Breast epithelium (tissue), 4 donors: ENCODE data around the gene ATXN1. TPM values are rescaled to one million over a fixed set of nuclear protein-coding genes. Genes with fewer than 3 reads are reported as not detected.

Experiments
- DNase-seq, 2 donors: peaks; one replicate each; pipeline ENCODE4 v3.0.0-alpha.2; 2019; ENCODE audit warnings: low spot score in 2 of 2
- H3K27ac ChIP-seq, 2 donors: fragments of 200-600 bp; sonication (generic) in 1 of 2; one replicate each; pipeline ENCODE4 v1.5.1; 2016 to 2019; ENCODE audit warnings: mild to moderate bottlenecking in 1 of 2
- H3K27me3 ChIP-seq, 2 donors: fragments of 200-600 bp; sonication (generic) in 1 of 2; one replicate each; pipeline versions ENCODE4 v1.5.1 to v1.6.0; 2017 to 2019; ENCODE audit warnings: control low read depth in 1 of 2, mild to moderate bottlenecking in 1 of 2
- H3K36me3 ChIP-seq: fragments of 200-600 bp; one replicate; pipeline ENCODE4 v1.5.1; 2019
- H3K4me1 ChIP-seq, 2 donors: fragments of 200-600 bp; sonication (generic); one replicate each; pipeline ENCODE4 v1.5.1; 2016 to 2019; ENCODE audit warnings: control low read depth in 1 of 2
- H3K4me3 ChIP-seq, 3 donors: fragments of 200-600 bp; sonication (generic); 1 replicate in 2 of 3; 2 replicates in 1 of 3; pipeline ENCODE4 v1.5.1; 2016 to 2019; ENCODE audit warnings: mild to moderate bottlenecking in 3 of 3, moderate library complexity in 2 of 3
- H3K9me3 ChIP-seq, 2 donors: fragments of 200-600 bp; sonication (generic) in 1 of 2; one replicate each; pipeline ENCODE4 v1.5.1; 2016 to 2019; ENCODE audit warnings: control low read depth in 1 of 2
- POLR2A ChIP-seq: fragments of 450-650 bp; IDR thresholded peaks from one replicate; pipeline ENCODE4 v1.6.1; 2016; ENCODE audit warnings: antibody characterized with exemption, mild to moderate bottlenecking, moderate library complexity
- POLR2AphosphoS5 ChIP-seq, 3 donors: sonication (generic); formaldehyde crosslinking; IDR thresholded peaks; one replicate each; pipeline ENCODE4 v1.6.1; 2017; ENCODE audit warnings: antibody characterized with exemption in 3 of 3
- intact Hi-C: fragments of 100-400 bp; cut with DNase I; formaldehyde crosslinking; loops from one replicate; pipeline ENCODE4 v1.15.1; 2023; ENCODE audit warnings: low total_unique reads
- total RNA-seq, 3 donors: library from RNA; depleted of rRNA; stranded (reverse); fragments of >200 nt; gene quantifications; one replicate each; pipeline ENCODE4 v1.1.0, GENCODE V29; 2016
- TF ChIP-seq, protein P1 (sequence below), 3 donors: fragments of 450-650 bp; IDR thresholded peaks; one replicate each; pipeline ENCODE4 v1.5.1; 2016 to 2017; ENCODE audit warnings: antibody characterized with exemption in 3 of 3, mild to moderate bottlenecking in 3 of 3, moderate library complexity in 3 of 3

Gene ATXN1
- total RNA-seq, 3 donors from 2014 or later: 26.7 to 63.2 (median 37.4) TPM

DNA sequence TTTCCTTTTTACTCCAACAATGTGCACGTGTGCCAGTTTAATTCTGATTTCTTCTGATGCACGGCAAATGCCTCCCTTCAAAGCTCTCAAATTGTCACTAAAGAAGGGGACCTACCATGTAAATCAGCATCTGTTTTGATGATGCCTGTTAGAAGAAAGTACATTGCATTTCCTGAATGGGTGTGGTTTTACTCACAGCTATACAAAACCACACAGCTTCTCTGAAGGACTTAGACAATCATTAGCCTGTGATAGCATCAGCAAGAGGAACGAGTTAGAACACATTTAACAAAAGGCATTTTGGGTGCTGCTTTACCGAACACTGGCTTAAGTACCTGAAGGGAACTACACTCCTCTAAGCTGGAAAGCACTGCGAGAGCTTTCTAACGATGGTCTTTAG, 109.4 kb downstream of the ATXN1 start:
- Histone ChIP-seq H3K4me3 (no peak overlapping the region), H3K4me1 (no peaks in the 10 kb centered on the region), H3K27ac (no peak overlapping the region), H3K27me3 (no peaks in the 10 kb centered on the region), H3K36me3 (no peaks in the 10 kb centered on the region), H3K9me3 (no peaks in the 10 kb centered on the region)
- no peak for TF ChIP-seq POLR2A
- intact Hi-C loops: no loop called here
- DNase-seq: no peak

DNA sequence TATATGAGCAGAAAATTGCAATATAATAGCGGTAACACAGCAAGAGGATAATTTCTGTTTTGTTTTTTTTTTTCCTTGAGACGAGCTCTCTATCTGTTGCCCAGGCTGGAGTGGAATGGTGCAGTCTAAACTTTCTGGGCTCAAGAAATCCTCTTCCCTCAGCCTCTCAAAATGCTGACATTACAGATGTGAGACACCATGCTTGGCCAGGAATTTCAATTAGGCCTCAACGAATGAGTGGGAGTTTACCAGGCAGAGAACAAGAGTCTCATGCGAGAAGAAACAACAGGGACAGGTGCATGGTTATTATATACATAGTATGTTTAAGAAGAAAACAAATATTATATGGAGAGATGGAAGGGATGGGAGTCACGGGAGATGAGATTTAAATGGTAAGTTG, 111.4 kb downstream of the ATXN1 start:
- no peak for TF ChIP-seq POLR2AphosphoS5 (IDR thresholded peaks at IDR 0.05)
- TF ChIP-seq POLR2A: no peak
- TF ChIP-seq, protein P1, sequence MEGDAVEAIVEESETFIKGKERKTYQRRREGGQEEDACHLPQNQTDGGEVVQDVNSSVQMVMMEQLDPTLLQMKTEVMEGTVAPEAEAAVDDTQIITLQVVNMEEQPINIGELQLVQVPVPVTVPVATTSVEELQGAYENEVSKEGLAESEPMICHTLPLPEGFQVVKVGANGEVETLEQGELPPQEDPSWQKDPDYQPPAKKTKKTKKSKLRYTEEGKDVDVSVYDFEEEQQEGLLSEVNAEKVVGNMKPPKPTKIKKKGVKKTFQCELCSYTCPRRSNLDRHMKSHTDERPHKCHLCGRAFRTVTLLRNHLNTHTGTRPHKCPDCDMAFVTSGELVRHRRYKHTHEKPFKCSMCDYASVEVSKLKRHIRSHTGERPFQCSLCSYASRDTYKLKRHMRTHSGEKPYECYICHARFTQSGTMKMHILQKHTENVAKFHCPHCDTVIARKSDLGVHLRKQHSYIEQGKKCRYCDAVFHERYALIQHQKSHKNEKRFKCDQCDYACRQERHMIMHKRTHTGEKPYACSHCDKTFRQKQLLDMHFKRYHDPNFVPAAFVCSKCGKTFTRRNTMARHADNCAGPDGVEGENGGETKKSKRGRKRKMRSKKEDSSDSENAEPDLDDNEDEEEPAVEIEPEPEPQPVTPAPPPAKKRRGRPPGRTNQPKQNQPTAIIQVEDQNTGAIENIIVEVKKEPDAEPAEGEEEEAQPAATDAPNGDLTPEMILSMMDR (IDR thresholded peaks at IDR 0.05): no peak
- no peaks in the 10 kb centered on the region for H3K36me3 ChIP-seq
- no peak overlapping the region for H3K4me3 ChIP-seq
- no peak for DNase-seq
- no peaks in the 10 kb centered on the region for H3K27me3 ChIP-seq
- no peaks in the 10 kb centered on the region for H3K4me1 ChIP-seq
- intact Hi-C loops: no loop called here
- H3K9me3 ChIP-seq: no peaks in the 10 kb centered on the region
- H3K27ac ChIP-seq: no peak overlapping the region

GRCh38 chr6:16649241-16649640, 112.0 kb downstream of the ATXN1 start:
- no peak overlapping the region for H3K4me3 ChIP-seq
- intact Hi-C loops: no loop called here
- H3K27ac ChIP-seq: no peak overlapping the region
- TF ChIP-seq, protein P1 (IDR thresholded peaks at IDR 0.05): no peak
- no peaks in the 10 kb centered on the region for H3K9me3 ChIP-seq
- no peak for DNase-seq
- no peaks in the 10 kb centered on the region for H3K27me3 ChIP-seq
- H3K4me1 ChIP-seq: no peaks in the 10 kb centered on the region
- no peaks in the 10 kb centered on the region for H3K36me3 ChIP-seq

DNA sequence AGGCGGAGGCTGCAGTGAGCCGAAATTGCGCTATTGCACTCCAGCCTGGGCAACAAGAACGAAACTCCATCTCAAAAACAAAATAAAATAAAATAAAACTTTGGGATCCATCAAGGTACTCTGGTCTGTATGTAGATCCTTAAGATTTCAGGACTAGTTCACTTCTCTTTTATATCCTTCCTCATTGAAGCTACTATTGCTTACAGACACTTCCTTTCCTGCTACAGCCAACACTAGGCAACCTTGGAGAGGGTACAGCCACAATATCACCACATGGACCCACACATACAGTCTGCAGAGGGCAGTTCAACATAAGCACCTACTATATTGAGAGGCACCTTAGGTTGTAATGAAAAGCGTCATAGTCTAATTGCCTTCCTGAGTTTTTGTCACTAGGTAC, 113.3 kb downstream of the ATXN1 start:
- no peaks in the 10 kb centered on the region for H3K9me3 ChIP-seq
- H3K36me3 ChIP-seq: no peaks in the 10 kb centered on the region
- intact Hi-C loops: no loop called here
- DNase-seq: no peak
- H3K27ac ChIP-seq: no peak overlapping the region
- no peak overlapping the region for H3K4me3 ChIP-seq
- no peak for TF ChIP-seq POLR2AphosphoS5 (IDR thresholded peaks at IDR 0.05)
- no peak for TF ChIP-seq POLR2A
- TF ChIP-seq, protein P1 (IDR thresholded peaks at IDR 0.05): no peak
- H3K4me1 ChIP-seq: no peaks in the 10 kb centered on the region
- no peaks in the 10 kb centered on the region for H3K27me3 ChIP-seq

DNA sequence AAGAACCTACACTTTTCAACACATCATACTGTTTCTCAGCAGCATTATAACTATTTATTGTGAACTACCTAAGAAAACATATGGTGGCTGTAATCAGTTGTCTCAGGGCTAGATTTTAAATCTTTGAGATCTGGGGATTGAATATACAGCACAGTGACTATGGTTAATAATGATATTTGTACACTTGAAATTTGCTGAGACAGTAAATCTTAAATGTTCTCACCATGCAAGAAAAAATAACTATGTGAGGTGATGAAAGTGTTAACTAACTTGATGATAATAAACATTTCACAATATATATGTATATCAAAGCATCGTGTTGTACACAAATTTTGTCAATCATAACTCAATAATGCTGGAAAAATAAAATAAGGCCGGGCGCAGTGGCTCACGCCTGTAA, 113.8 kb downstream of the ATXN1 start:
- no peak for DNase-seq
- Histone ChIP-seq H3K27ac (no peak overlapping the region), H3K9me3 (no peaks in the 10 kb centered on the region), H3K36me3 (no peaks in the 10 kb centered on the region), H3K4me3 (no peak overlapping the region), H3K27me3 (no peaks in the 10 kb centered on the region), H3K4me1 (no peaks in the 10 kb centered on the region)
- no peak for TF ChIP-seq POLR2A
- TF ChIP-seq, protein P1 (IDR thresholded peaks at IDR 0.05): no peak
- no peak for TF ChIP-seq POLR2AphosphoS5 (IDR thresholded peaks at IDR 0.05)
- intact Hi-C loops: no loop called here

DNA sequence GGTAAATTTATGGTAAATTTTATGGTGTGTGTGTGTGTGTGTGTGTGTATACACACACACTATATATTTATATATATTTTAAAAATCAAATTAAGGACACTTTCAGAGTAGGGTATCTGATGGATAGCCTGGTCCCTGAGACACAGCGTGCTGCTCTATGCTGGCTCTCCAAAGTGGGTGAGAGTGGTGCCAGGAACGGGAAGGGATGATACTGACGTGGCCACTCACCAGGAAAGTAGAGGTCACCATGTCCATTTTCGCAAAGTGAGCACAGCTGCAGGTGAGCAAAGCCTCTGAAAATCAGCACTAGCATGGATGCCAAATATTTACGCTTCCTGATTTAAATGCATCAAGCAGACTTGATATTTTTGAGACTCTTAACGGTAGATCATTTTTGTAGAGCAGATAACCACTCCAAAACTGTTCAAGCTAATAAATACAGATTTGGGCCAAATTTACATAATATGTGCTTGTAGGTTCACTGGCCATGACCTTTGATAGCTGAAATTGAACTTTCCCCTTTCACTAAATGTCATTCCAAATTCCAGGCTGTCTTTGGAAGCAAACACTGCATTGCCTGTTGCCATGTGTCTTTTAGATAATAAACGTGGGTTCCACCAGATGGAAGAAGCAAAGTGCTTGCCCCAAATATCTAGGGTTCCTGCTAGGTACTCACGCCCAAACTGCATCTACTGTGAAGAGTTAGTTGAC, 116.6 kb downstream of the ATXN1 start:
- no peak for DNase-seq
- H3K9me3 ChIP-seq: peaks cover 0 to 6% of the 10 kb centered on the region in 2 donors
- H3K27me3 ChIP-seq: no peaks in the 10 kb centered on the region
- no peak overlapping the region for H3K27ac ChIP-seq
- no peaks in the 10 kb centered on the region for H3K4me1 ChIP-seq
- no peak for TF ChIP-seq POLR2A
- TF ChIP-seq, protein P1 (IDR thresholded peaks at IDR 0.05): no peak
- no peak for TF ChIP-seq POLR2AphosphoS5 (IDR thresholded peaks at IDR 0.05)
- no peaks in the 10 kb centered on the region for H3K36me3 ChIP-seq
- intact Hi-C loops: no loop called here
- no peak overlapping the region for H3K4me3 ChIP-seq
